Mesenchymal stem cell (in vitro differentiated cells and primary cell): ENCODE measurements around the gene LYPD8.

Source experiments
- DNase-seq: peaks from one replicate; pipeline ENCODE4 v3.0.0-alpha.2; 2013
- H2AFZ ChIP-seq: one replicate; pipeline ENCODE4 v1.6.1; 2013; ENCODE audit warnings: low read depth, mild to moderate bottlenecking, control low read depth, inconsistent platforms, low read length, moderate library complexity
- H2AK5ac ChIP-seq: 2 replicates; pipeline ENCODE4 v1.6.1; 2013; ENCODE audit warnings: low read length, moderate library complexity, mild to moderate bottlenecking, inconsistent platforms; ENCODE audit not compliant: severe bottlenecking
- H2BK120ac ChIP-seq: one replicate; pipeline ENCODE4 v1.6.1; 2013; ENCODE audit warnings: low read depth, mild to moderate bottlenecking, inconsistent platforms, low read length, moderate library complexity
- H2BK12ac ChIP-seq, 2 experiments: one replicate each; pipeline ENCODE4 v1.6.1; 2013; ENCODE audit warnings: inconsistent platforms in 2 of 2, low read length in 2 of 2, mild to moderate bottlenecking in 2 of 2, moderate library complexity in 2 of 2, control low read depth in 1 of 2
- H2BK15ac ChIP-seq: one replicate; pipeline ENCODE4 v1.6.1; 2013; ENCODE audit warnings: mild to moderate bottlenecking, low read depth, inconsistent platforms; ENCODE audit not compliant: poor library complexity, severe bottlenecking
- H2BK5ac ChIP-seq: 2 replicates; pipeline ENCODE4 v1.6.1; 2013; ENCODE audit warnings: low read depth, mild to moderate bottlenecking, low read length, control low read depth, inconsistent platforms; ENCODE audit not compliant: poor library complexity, severe bottlenecking
- H3K14ac ChIP-seq, 2 experiments: one replicate each; pipeline ENCODE4 v1.6.1; 2013; ENCODE audit warnings: inconsistent platforms in 2 of 2, low read length in 2 of 2, control low read depth in 1 of 2, mild to moderate bottlenecking in 1 of 2, moderate library complexity in 1 of 2
- H3K18ac ChIP-seq, 2 experiments: one replicate each; pipeline ENCODE4 v1.6.1; 2013; ENCODE audit warnings: inconsistent platforms in 2 of 2, low read length in 2 of 2, control low read depth in 1 of 2, low read depth in 1 of 2, mild to moderate bottlenecking in 1 of 2
- H3K23ac ChIP-seq, 2 experiments: one replicate each; pipeline ENCODE4 v1.6.1; 2013; ENCODE audit warnings: inconsistent platforms in 2 of 2, low read length in 2 of 2, mild to moderate bottlenecking in 2 of 2, moderate library complexity in 2 of 2, control low read depth in 1 of 2
- H3K27ac ChIP-seq: 2 replicates; pipeline ENCODE4 v1.5.1; 2013; ENCODE audit warnings: mild to moderate bottlenecking, moderate library complexity, low read length, control low read depth, inconsistent platforms; ENCODE audit not compliant: poor library complexity, severe bottlenecking
- H3K27me3 ChIP-seq, 2 experiments: 2 replicates each; pipeline versions ENCODE4 v1.6.1 to v1.7.0; 2013; ENCODE audit warnings: low read length in 2 of 2, mild to moderate bottlenecking in 2 of 2, moderate library complexity in 2 of 2, control low read depth in 1 of 2, inconsistent platforms in 1 of 2; ENCODE audit not compliant: control insufficient read depth in 1 of 2, insufficient read depth in 1 of 2
- H3K36me3 ChIP-seq, 2 experiments: 2 replicates each; pipeline versions ENCODE4 v1.6.1 to v1.7.0; 2013; ENCODE audit warnings: low read length in 2 of 2, control low read depth in 1 of 2, inconsistent platforms in 1 of 2, low read depth in 1 of 2, mild to moderate bottlenecking in 1 of 2; ENCODE audit not compliant: insufficient read depth in 2 of 2, control insufficient read depth in 1 of 2
- H3K4ac ChIP-seq, 2 experiments: one replicate each; pipeline ENCODE4 v1.6.1; 2013; ENCODE audit warnings: inconsistent platforms in 2 of 2, low read length in 2 of 2, mild to moderate bottlenecking in 2 of 2, moderate library complexity in 2 of 2, control low read depth in 1 of 2, low read depth in 1 of 2
- H3K4me1 ChIP-seq: 2 replicates; pipeline ENCODE4 v1.6.1; 2013; ENCODE audit warnings: low read depth, low read length, control low read depth; ENCODE audit not compliant: control insufficient read depth, insufficient read depth
- H3K4me2 ChIP-seq: 2 replicates; pipeline ENCODE4 v1.6.1; 2013; ENCODE audit warnings: low read length, mild to moderate bottlenecking, inconsistent platforms; ENCODE audit not compliant: poor library complexity, severe bottlenecking
- H3K4me3 ChIP-seq, 2 experiments: 2 replicates each; pipeline versions ENCODE4 v1.5.1 to v1.7.0; 2013; ENCODE audit warnings: low read length in 2 of 2, mild to moderate bottlenecking in 2 of 2, control low read depth in 1 of 2, low read depth in 1 of 2; ENCODE audit not compliant: insufficient read depth in 1 of 2
- H3K79me1 ChIP-seq: replicated peaks from 2 replicates; pipeline ENCODE4 v1.6.1; 2013; ENCODE audit warnings: mild to moderate bottlenecking, control low read depth, low read length, inconsistent platforms; ENCODE audit not compliant: poor library complexity, severe bottlenecking
- H3K9ac ChIP-seq: 2 replicates; pipeline ENCODE4 v1.7.0; 2013; ENCODE audit warnings: mild to moderate bottlenecking, low read length, moderate library complexity
- H3K9me3 ChIP-seq: 2 replicates; pipeline ENCODE4 v1.7.0; 2013; ENCODE audit warnings: mild to moderate bottlenecking, low read length; ENCODE audit not compliant: control insufficient read depth
- H4K8ac ChIP-seq: one replicate; pipeline ENCODE4 v1.6.1; 2013; ENCODE audit warnings: inconsistent platforms, mild to moderate bottlenecking, low read length, moderate library complexity
- H4K91ac ChIP-seq: one replicate; pipeline ENCODE4 v1.6.1; 2013; ENCODE audit warnings: mild to moderate bottlenecking, low read length, inconsistent platforms
- WGBS: methylation state at CpG from one replicate; pipeline ENCODE4 v1.1.7; 2013; ENCODE audit warnings: mixed read lengths; 5-methylcytosine and 5-hydroxymethylcytosine counted together

Gene LYPD8

GRCh38 chr1:248788327-248788726, 32.8 kb upstream of the LYPD8 start:
- Histone ChIP-seq H2BK120ac (no peak overlapping the region), H2BK15ac (no peak overlapping the region), H3K14ac (no peak overlapping the region), H2BK5ac (no peak overlapping the region), H3K79me1 (no peaks in the 10 kb centered on the region), H2BK12ac (no peak overlapping the region), H3K4ac (no peak overlapping the region), H3K23ac (no peak overlapping the region), H3K4me1 (no peaks in the 10 kb centered on the region), H3K27me3 (no peaks in the 10 kb centered on the region), H3K9ac (no peak overlapping the region), H2AK5ac (no peak overlapping the region), H2AFZ (no peak overlapping the region), H3K18ac (no peak overlapping the region), H4K8ac (no peak overlapping the region), H3K36me3 (no peaks in the 10 kb centered on the region), H4K91ac (no peak overlapping the region), H3K4me3 (no peak overlapping the region), H3K9me3 (peaks cover 6% of the 10 kb centered on the region), H3K27ac (no peak overlapping the region), H3K4me2 (no peak overlapping the region)
- no peak for DNase-seq
- WGBS: 75% methylated on average over 2 of the region's 3 CpGs

DNA sequence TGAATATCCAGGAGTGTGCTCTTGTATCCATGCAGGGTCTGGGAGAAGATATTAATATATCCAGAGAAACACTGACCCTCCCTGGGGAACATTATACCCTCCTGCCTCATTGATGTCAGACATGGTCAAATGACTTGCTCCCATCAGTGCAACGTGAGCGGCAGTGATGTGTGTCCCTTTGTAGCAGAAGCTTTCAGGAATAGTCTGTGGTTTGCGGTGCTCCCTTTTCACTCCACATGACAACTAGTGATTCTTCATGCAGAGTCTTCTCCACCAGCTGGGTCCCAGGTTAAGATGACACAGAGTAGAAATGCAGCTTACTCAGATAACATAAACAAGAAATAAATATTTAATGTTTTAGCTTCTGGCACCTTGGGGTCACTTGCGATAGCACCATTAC, 31.9 kb upstream of the LYPD8 start:
- Histone ChIP-seq H3K14ac (no peak overlapping the region), H3K23ac (no peak overlapping the region), H2BK5ac (no peak overlapping the region), H3K4me3 (no peak overlapping the region), H3K9me3 (no peaks in the 10 kb centered on the region), H3K4ac (no peak overlapping the region), H3K79me1 (no peaks in the 10 kb centered on the region), H3K4me2 (no peak overlapping the region), H4K91ac (no peak overlapping the region), H2BK120ac (no peak overlapping the region), H2BK12ac (no peak overlapping the region), H2AK5ac (no peak overlapping the region), H2AFZ (no peak overlapping the region), H3K36me3 (no peaks in the 10 kb centered on the region), H3K9ac (no peak overlapping the region), H3K27me3 (no peaks in the 10 kb centered on the region), H3K27ac (no peak overlapping the region), H4K8ac (no peak overlapping the region), H3K4me1 (no peaks in the 10 kb centered on the region), H2BK15ac (no peak overlapping the region), H3K18ac (no peak overlapping the region)
- no peak for DNase-seq
- 89% methylated on average over 4 of the region's 4 CpGs for WGBS

DNA sequence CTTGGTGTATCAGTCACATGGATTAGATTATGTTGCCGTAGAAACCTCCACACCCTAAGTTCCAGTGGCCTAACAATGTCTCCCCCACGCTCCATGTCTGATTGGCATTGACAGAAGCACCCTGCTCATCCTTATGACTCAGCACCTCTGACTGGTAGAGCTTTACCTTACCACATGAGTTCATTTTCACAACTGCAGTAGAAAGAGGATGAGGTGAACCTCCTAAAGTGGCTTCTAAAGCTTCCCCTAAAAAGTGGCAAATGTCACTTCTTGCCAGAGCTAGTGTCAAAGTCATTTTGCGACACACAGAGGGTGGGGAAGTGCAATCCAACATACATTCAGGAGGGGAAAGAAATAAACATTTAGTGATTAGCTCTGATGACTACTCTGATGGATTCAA, 30.6 kb upstream of the LYPD8 start:
- no peak overlapping the region for H4K91ac ChIP-seq
- H2BK15ac ChIP-seq: no peak overlapping the region
- no peak overlapping the region for H2BK12ac ChIP-seq
- H2AK5ac ChIP-seq: no peak overlapping the region
- H2BK120ac ChIP-seq: no peak overlapping the region
- no peak overlapping the region for H3K9ac ChIP-seq
- H3K23ac ChIP-seq: no peak overlapping the region
- no peak overlapping the region for H3K18ac ChIP-seq
- H3K9me3 ChIP-seq: no peaks in the 10 kb centered on the region
- H3K79me1 ChIP-seq: no peaks in the 10 kb centered on the region
- no peaks in the 10 kb centered on the region for H3K27me3 ChIP-seq
- H2BK5ac ChIP-seq: no peak overlapping the region
- no peaks in the 10 kb centered on the region for H3K4me1 ChIP-seq
- no peak overlapping the region for H3K14ac ChIP-seq
- H3K4ac ChIP-seq: no peak overlapping the region
- H3K36me3 ChIP-seq: no peaks in the 10 kb centered on the region
- H2AFZ ChIP-seq: no peak overlapping the region
- no peak overlapping the region for H3K4me2 ChIP-seq
- no peak for DNase-seq
- 70% methylated on average over 3 of the region's 3 CpGs for WGBS
- H3K4me3 ChIP-seq: no peak overlapping the region
- no peak overlapping the region for H3K27ac ChIP-seq
- H4K8ac ChIP-seq: no peak overlapping the region

GRCh38 chr1:248783367-248783766, 27.8 kb upstream of the LYPD8 start:
- Histone ChIP-seq H2BK120ac (no peak overlapping the region), H3K27me3 (no peaks in the 10 kb centered on the region), H4K8ac (no peak overlapping the region), H3K4me2 (no peak overlapping the region), H3K36me3 (no peaks in the 10 kb centered on the region), H2BK5ac (no peak overlapping the region), H3K4me3 (no peak overlapping the region), H2AFZ (no peak overlapping the region), H3K79me1 (no peaks in the 10 kb centered on the region), H3K9ac (no peak overlapping the region), H2BK12ac (no peak overlapping the region), H4K91ac (no peak overlapping the region), H2BK15ac (no peak overlapping the region), H3K14ac (no peak overlapping the region), H3K9me3 (no peaks in the 10 kb centered on the region), H3K23ac (no peak overlapping the region), H3K4me1 (no peaks in the 10 kb centered on the region), H3K27ac (no peak overlapping the region), H3K18ac (no peak overlapping the region), H2AK5ac (no peak overlapping the region), H3K4ac (no peak overlapping the region)
- 53% methylated on average over 3 of the region's 3 CpGs for WGBS
- DNase-seq: no peak
